SJCRH30 (cell line): ENCODE results near the gene KDM1A. TPM values are rescaled to one million over a fixed set of nuclear protein-coding genes. Genes with fewer than 3 reads are reported as not detected.

ENCODE experiments used
- DNase-seq, 2 experiments: peaks; one replicate each; pipeline ENCODE4 v3.0.0-alpha.2; 2015 to 2020
- H3K27ac ChIP-seq: fragments of 250-450 bp; sonication (Bioruptor Pico); 2 replicates; pipeline ENCODE4 v1.5.1; 2020; ENCODE audit warnings: mild to moderate bottlenecking, moderate library complexity
- H3K27me3 ChIP-seq: fragments of 250-450 bp; sonication (Bioruptor Pico); 2 replicates; pipeline ENCODE4 v1.5.1; 2020; ENCODE audit warnings: mild to moderate bottlenecking, moderate library complexity
- H3K36me3 ChIP-seq: fragments of 250-450 bp; sonication (Bioruptor Pico); 2 replicates; pipeline ENCODE4 v1.5.1; 2020; ENCODE audit warnings: mild to moderate bottlenecking, moderate library complexity
- H3K4me1 ChIP-seq: fragments of 250-450 bp; sonication (Bioruptor Pico); 2 replicates; pipeline ENCODE4 v1.5.1; 2020; ENCODE audit warnings: mild to moderate bottlenecking, moderate library complexity
- H3K4me3 ChIP-seq: fragments of 250-450 bp; sonication (Bioruptor Pico); 2 replicates; pipeline ENCODE4 v1.5.1; 2020; ENCODE audit warnings: mild to moderate bottlenecking, moderate library complexity
- H3K9me3 ChIP-seq: fragments of 250-450 bp; sonication (Bioruptor Pico); replicated peaks from 2 replicates; pipeline ENCODE4 v1.5.1; 2020; ENCODE audit warnings: mild to moderate bottlenecking, moderate library complexity
- total RNA-seq: library from RNA; depleted of rRNA; stranded (reverse); fragments of >200 nt; shearing (Covaris generic); gene quantifications from 2 replicates; pipeline ENCODE4 v1.2.3, GENCODE V29; 2014; rRNA removed

KDM1A gene
- total RNA-seq, 1 experiment from 2014 or later = 243 TPM

DNA sequence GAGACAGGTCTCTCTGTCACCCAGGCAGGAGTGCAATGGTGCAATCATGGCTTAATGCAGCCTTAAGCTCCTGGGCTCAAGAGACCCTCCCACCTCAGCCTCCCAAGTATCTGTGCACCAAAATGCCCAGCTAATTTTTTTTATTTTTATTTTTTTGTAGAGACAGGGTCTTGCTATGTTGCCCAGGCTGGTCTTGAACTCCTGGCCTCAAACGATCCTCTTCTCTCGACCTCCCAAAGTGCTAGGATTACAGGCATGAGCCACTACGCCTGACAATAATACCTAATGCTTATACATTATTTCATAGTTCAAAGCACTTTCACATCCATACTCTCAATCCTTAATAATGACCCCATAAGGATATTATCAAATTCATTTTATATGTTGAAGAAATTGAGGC, 101.1 kb downstream of the KDM1A start:
- no peaks in the 10 kb centered on the region for H3K9me3 ChIP-seq
- peaks cover 10% of the 10 kb centered on the region for H3K4me1 ChIP-seq
- no peak for DNase-seq
- no peaks in the 10 kb centered on the region for H3K36me3 ChIP-seq
- H3K27ac ChIP-seq = no peak overlapping the region
- H3K27me3 ChIP-seq = no peaks in the 10 kb centered on the region
- no peak overlapping the region for H3K4me3 ChIP-seq

DNA sequence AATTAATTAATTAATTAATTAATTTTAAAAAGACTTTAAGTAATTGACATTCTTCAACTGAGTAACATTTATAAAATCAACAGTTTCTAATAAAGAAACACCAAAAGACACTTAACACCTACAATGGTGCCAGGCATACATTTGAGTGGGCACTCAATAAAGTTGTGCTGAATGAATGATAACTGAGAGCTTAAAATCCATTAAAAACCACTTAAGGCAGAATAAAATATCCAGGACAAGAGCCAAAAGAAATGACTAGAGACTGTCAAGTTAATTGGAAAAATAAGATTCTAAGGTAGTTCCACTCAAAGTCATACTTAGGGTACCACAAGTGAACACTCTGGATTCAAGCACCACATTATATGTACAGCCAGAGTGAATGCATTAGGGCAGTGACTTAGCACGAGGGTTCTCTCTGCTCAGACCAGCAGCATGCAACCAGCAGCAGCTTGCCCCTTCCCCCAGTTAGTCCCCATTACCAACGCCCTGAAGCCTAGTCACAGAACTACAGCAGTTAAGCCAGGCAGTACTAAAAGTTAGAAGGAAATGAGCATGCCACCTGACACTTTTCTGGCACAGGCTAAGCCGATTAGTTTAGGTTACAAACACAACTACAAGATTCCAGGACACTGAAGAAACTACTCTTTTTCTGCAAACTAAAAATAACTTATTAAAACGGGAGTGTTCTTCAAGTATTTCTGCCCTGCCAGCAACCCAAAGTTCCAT, 102.9 kb downstream of the KDM1A start:
- Histone ChIP-seq H3K4me3 (no peak overlapping the region), H3K27me3 (no peaks in the 10 kb centered on the region), H3K27ac (no peak overlapping the region), H3K9me3 (no peaks in the 10 kb centered on the region), H3K36me3 (no peaks in the 10 kb centered on the region), H3K4me1 (peaks cover 10% of the 10 kb centered on the region)
- peak; percentile 46 to 62 for DNase-seq

DNA sequence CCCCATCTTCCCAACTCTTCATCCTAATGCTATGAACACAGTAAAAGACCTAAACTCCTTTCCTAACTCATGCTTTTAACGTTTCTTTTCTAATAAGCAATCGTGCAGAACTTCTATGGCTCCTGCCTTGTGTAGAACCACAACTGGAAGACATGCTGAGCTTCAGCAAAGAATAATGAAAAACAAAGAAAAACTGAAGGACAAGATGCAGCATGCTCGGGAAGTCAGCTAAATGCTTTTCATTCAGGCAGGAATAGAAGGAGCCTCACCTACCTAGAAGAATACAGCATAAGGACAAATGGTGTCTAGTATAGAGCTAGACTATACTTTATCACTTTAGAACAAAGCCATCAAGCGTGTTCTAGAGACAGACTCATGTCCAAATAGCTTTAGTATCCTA, 103.5 kb downstream of the KDM1A start:
- H3K9me3 ChIP-seq = no peaks in the 10 kb centered on the region

DNA sequence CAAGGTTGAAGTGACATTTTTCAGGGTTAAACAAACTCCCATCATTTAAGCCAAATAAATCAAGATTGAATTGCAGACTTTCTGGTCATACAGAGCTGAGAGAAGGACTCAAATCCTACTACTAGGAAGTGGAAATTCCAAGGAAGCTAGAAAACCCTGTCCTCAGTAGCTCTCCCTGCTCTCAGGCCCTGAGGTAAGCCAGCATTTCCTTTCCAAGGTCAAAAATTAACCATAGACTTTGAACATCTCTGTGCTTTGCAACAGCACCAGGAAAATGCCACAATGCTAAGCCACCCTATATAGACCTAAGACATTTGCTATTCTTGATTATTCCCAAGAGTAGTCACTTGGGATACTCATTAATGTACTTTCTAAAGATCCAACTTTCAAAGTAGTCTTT, 104.3 kb downstream of the KDM1A start:
- H3K4me1 ChIP-seq = peaks cover 10% of the 10 kb centered on the region
- no peak for DNase-seq
- no peaks in the 10 kb centered on the region for H3K36me3 ChIP-seq
- H3K9me3 ChIP-seq = no peaks in the 10 kb centered on the region
- no peak overlapping the region for H3K4me3 ChIP-seq
- no peak overlapping the region for H3K27ac ChIP-seq
- no peaks in the 10 kb centered on the region for H3K27me3 ChIP-seq

More for the DNA sequence above, 103.5 kb downstream of the KDM1A start:
- Histone ChIP-seq H3K36me3 (no peaks in the 10 kb centered on the region), H3K27me3 (no peaks in the 10 kb centered on the region), H3K4me1 (peaks cover 10% of the 10 kb centered on the region), H3K4me3 (no peak overlapping the region), H3K27ac (no peak overlapping the region)
- DNase-seq = no peak

DNA sequence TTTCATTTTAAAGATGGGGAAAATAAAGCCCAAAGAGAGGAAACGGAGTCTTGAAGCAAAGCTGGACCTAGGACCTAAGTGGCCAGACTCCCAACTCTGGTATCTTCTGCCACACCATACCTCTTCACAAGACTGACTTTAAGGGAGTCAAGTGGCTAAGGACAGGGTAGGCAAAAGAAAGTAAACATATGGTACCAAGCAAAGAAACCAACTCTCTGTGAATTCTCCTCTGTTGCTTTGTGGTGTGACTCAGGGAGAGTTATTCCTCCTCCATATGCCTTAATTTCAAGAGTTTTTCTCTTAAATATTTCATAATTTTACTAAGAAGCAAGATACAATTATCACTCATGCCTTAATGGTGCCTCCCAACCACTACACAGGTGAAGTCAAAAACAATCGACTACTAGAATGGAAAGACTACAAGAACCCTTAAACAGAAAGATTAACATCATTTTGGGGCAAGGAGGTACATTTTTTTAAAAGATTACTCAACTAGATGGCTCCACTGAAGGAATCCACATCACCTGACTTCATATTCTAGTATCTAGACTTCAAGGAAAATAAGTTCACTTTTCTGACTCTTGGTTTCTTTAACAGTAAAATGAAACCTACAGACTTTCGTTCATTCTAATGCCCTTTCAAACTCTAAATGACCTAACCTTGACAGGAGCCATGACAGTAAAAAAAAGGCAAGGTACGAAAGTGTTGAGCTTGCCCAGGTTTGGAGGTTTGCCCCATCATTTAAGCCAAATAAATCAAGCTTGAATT, 105.2 kb downstream of the KDM1A start:
- Histone ChIP-seq H3K36me3 (no peaks in the 10 kb centered on the region), H3K4me1 (peaks cover 10% of the 10 kb centered on the region), H3K9me3 (no peaks in the 10 kb centered on the region), H3K4me3 (no peak overlapping the region), H3K27ac (no peak overlapping the region), H3K27me3 (no peaks in the 10 kb centered on the region)
- no peak for DNase-seq

DNA sequence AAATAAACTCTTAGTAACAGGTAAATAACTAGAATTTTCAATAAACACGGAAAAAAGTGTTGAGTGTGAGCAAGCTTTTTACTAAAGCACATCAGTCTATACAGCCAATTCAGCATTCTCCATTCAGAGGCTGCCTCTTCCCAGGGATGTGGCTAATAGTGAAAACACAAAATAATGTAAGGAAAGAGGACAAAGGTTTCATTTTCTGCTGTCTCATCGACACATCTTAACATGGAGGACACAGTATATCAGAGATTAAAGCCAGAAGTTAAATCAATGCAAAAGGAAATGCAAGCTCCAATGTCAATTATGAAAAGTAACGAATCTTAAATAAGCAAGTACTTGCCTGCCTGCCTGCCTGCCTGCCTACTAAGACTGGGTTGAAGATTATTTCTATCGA, 106.2 kb downstream of the KDM1A start:
- Histone ChIP-seq H3K36me3 (no peaks in the 10 kb centered on the region), H3K27me3 (no peaks in the 10 kb centered on the region), H3K9me3 (no peaks in the 10 kb centered on the region), H3K27ac (no peak overlapping the region), H3K4me3 (no peak overlapping the region), H3K4me1 (peaks cover 10% of the 10 kb centered on the region)
- no peak for DNase-seq

DNA sequence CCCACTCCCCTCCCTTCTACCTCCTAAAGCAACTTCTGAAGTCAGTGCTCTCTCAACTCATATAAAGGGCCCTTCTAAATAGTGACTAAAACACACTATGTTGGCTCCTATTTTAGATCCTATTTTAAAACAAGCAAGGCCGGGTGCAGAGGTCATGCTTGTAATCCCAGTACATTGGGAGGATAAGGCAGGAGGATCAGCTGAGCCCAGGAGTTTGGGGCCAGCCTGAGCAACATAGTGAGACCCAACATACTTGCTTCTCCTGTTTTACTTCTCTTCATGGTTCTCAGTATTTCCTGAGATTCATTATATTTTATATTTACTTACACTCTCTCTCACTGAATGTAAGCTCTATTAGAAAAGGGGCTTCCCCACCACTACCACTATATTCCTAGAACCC, 106.9 kb downstream of the KDM1A start:
- peaks cover 10% of the 10 kb centered on the region for H3K4me1 ChIP-seq
- H3K9me3 ChIP-seq = no peaks in the 10 kb centered on the region
- DNase-seq = no peak
- no peak overlapping the region for H3K27ac ChIP-seq
- no peaks in the 10 kb centered on the region for H3K27me3 ChIP-seq
- no peaks in the 10 kb centered on the region for H3K36me3 ChIP-seq
- no peak overlapping the region for H3K4me3 ChIP-seq

DNA sequence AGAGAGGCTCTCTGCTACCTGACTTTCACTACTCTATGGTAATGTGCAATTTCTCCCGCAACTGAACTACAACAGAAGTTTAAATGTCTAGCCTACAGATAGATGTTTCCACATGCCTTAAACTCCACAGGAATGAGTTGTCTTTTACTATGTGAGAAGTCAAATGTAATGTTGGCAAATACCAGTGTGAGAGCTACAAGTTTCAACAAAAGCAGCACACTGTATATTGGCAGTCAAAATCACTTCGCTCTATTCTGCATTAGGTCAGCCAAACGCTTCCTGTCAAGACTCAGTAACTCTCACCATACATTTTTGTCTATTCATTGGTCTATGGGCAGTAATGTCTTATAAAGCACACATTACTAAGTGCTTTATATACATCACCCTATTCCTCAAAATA, 107.5 kb downstream of the KDM1A start:
- Histone ChIP-seq H3K36me3 (no peaks in the 10 kb centered on the region), H3K27me3 (no peaks in the 10 kb centered on the region), H3K4me3 (no peak overlapping the region), H3K4me1 (peaks cover 10% of the 10 kb centered on the region), H3K27ac (no peak overlapping the region), H3K9me3 (no peaks in the 10 kb centered on the region)
- no peak for DNase-seq

DNA sequence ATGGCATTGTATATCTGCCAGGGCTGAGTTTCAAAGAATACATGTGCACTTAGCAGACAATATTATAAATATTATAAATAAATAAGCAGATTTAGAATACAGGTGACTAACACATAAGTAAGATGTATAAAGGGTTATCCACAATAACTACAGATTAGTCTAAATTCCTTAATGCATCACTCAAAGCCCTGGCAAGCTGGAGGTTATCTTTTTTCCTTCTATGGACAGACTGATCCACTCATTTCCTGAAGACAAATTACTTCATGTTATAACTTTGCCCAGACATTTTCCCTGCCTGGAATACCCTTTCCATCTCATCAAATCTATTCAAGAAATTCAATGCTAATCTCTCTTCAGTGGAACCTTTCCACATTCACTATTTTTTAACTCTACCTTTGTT, 110.6 kb downstream of the KDM1A start:
- no peak for DNase-seq
- H3K4me3 ChIP-seq = no peak overlapping the region
- no peaks in the 10 kb centered on the region for H3K27me3 ChIP-seq
- H3K27ac ChIP-seq = no peak overlapping the region
- H3K36me3 ChIP-seq = no peaks in the 10 kb centered on the region
- H3K9me3 ChIP-seq = no peaks in the 10 kb centered on the region
- 0 out of 2 replicates have a peak, but pooled peaks cover 3% of the 10 kb centered on the region for H3K4me1 ChIP-seq

DNA sequence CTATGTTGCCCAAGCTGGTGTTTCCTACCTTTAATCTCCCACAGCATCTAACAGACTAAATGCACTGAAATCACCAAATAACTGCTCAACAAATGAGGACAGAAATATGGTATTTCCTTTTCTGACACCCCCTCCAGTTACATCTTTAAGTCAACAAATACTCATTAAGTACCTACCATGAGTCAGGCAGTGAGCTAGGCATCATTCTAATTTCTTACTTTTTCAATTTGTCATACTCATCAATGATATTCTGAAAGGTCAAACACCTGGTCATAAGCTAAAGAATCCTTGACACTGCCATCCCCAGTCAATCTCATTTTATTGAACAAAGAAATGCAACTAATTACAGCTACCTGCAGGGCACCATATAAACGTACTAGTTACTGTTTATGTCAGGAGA, 112.8 kb downstream of the KDM1A start:
- no peaks in the 10 kb centered on the region for H3K27me3 ChIP-seq
- H3K36me3 ChIP-seq = no peaks in the 10 kb centered on the region
- no peak overlapping the region for H3K27ac ChIP-seq
- 0 out of 2 replicates have a peak, but pooled peaks cover 3% of the 10 kb centered on the region for H3K4me1 ChIP-seq
- no peaks in the 10 kb centered on the region for H3K9me3 ChIP-seq
- H3K4me3 ChIP-seq = no peak overlapping the region
- no peak for DNase-seq

Other genes starting within 250 kb of the KDM1A start
- 0.15 and 0.20 TPM in 2 replicates for gene LACTBL1, start 46.6 kb upstream of the KDM1A start, total RNA-seq
- 0.30 TPM in 1 of 2 replicates, not detected in the other for gene TEX46, start 3.6 kb upstream of the KDM1A start, total RNA-seq
- gene LUZP1, start 149.4 kb downstream of the KDM1A start, total RNA-seq = 28.8 and 29.8 TPM in 2 replicates
- gene HTR1D, start 198.0 kb downstream of the KDM1A start, total RNA-seq = not detected in 2 replicates